GM12878 (cell line): ENCODE data around the gene MYO15A. TPM values are rescaled to one million over a fixed set of nuclear protein-coding genes. Genes with fewer than 3 reads are reported as not detected.

ENCODE experiments used
- ATAC-seq: fragments of 200-7000 bp; cut with Tn5 transposase; 3 replicates; pipeline ENCODE4 v1.9.1; 2020; ENCODE audit warnings: mild to moderate bottlenecking, moderate library complexity
- BruUV-seq: library from RNA; stranded (reverse); fragments of 400-500 nt; replicated peaks from 2 replicates; lab custom pipeline; 2021; lab: Mats Ljungman, UMichigan
- CTCF ChIA-PET: fragments of 300-600 bp; sonication (Branson Sonifier 250); formaldehyde crosslinking; extraction: SDS; loops from one replicate; lab custom pipeline; 2021; ENCODE audit warnings: inconsistent platforms; lab: Yijun Ruan, JAX
- POLR2A ChIA-PET: fragments of 350-600 bp; formaldehyde crosslinking; extraction: SDS; loops from one replicate; lab custom pipeline; 2021; ENCODE audit warnings: inconsistent platforms; lab: Charles Lee
- RAD21 ChIA-PET: fragments of 300-600 bp; sonication (Branson Sonifier 250); formaldehyde crosslinking; loops from one replicate; lab custom pipeline; 2023; ENCODE audit warnings: antibody characterized with exemption; ENCODE audit not compliant: unreplicated experiment; lab: Charles Lee
- SMC1A ChIA-PET: fragments of 300-600 bp; sonication (Branson Sonifier 250); formaldehyde crosslinking; loops from one replicate; lab custom pipeline; 2023; ENCODE audit not compliant: unreplicated experiment, uncharacterized antibody; lab: Charles Lee
- DNase-seq: peaks from one replicate; pipeline ENCODE4 v3.0.0-alpha.2; 2011; ENCODE audit warnings: low read depth, low spot score
- FAIRE-seq: peaks from 3 replicates; lab custom pipeline; 2011; peaks lifted over from hg19 to GRCh38; lab: Jason Lieb, UNC
- H2AFZ ChIP-seq: 2 replicates; pipeline ENCODE4 v1.6.0; 2011; ENCODE audit warnings: low read depth, low read length, control low read depth; ENCODE audit not compliant: control insufficient read depth
- H3K27ac ChIP-seq: 2 replicates; pipeline ENCODE4 v1.5.1; 2011; ENCODE audit warnings: control low read depth; ENCODE audit not compliant: control insufficient read depth, insufficient read depth
- H3K27me3 ChIP-seq, 2 experiments: replicated peaks in 1 of 2; 2 replicates each; pipeline versions ENCODE4 v1.6.0 to v1.6.1; 2011; ENCODE audit warnings: low read length in 1 of 2; ENCODE audit not compliant: control insufficient read depth in 2 of 2, insufficient read depth in 2 of 2
- H3K36me3 ChIP-seq, 2 experiments: 2 replicates each; pipeline ENCODE4 v1.5.1; 2011; ENCODE audit warnings: low read length in 1 of 2; ENCODE audit not compliant: control insufficient read depth in 2 of 2, insufficient read depth in 2 of 2
- H3K4me1 ChIP-seq: 2 replicates; pipeline ENCODE4 v1.6.1; 2011; ENCODE audit warnings: mild to moderate bottlenecking, low read length, moderate library complexity, mixed read lengths; ENCODE audit not compliant: control insufficient read depth, insufficient read depth
- H3K4me2 ChIP-seq: 2 replicates; pipeline ENCODE4 v1.6.0; 2011; ENCODE audit warnings: control low read depth; ENCODE audit not compliant: control insufficient read depth, insufficient read depth
- H3K4me3 ChIP-seq: fragments of 200-600 bp; sonication (generic); 2 replicates; pipeline ENCODE4 v1.5.1; 2016
- H3K79me2 ChIP-seq: 2 replicates; pipeline ENCODE4 v1.6.0; 2011; ENCODE audit warnings: low read length; ENCODE audit not compliant: control insufficient read depth, insufficient read depth
- H3K9ac ChIP-seq: 2 replicates; pipeline ENCODE4 v1.8.0; 2011; ENCODE audit warnings: low read length, control low read depth, mixed read lengths; ENCODE audit not compliant: control insufficient read depth, insufficient read depth
- H3K9me3 ChIP-seq: replicated peaks from 3 replicates; pipeline ENCODE4 v1.5.1; 2011; ENCODE audit warnings: mild to moderate bottlenecking, low read length; ENCODE audit not compliant: control insufficient read depth, insufficient read depth
- H4K20me1 ChIP-seq: 2 replicates; pipeline ENCODE4 v1.6.0; 2011; ENCODE audit not compliant: control insufficient read depth, insufficient read depth
- RBBP5 ChIP-seq: fragments of 200-600 bp; sonication (generic); conservative IDR thresholded peaks from 2 replicates; pipeline ENCODE4 v1.6.1; 2016
- RUNX3 ChIP-seq: IDR thresholded peaks from 2 replicates; pipeline ENCODE4 v1.6.1; 2012; ENCODE audit warnings: low read length, inconsistent platforms
- SIN3A ChIP-seq: IDR thresholded peaks from 2 replicates; pipeline ENCODE4 v1.6.1; 2012; ENCODE audit warnings: low read depth, low read length, improper control_type of control experiment
- YBX1 ChIP-seq: fragments of 450-650 bp; IDR thresholded peaks from 2 replicates; pipeline ENCODE4 v1.6.1; 2016; ENCODE audit warnings: antibody characterized with exemption
- WGBS: methylation state at CpG from one replicate; pipeline ENCODE4 v1.1.6; 2016; ENCODE audit warnings: low lambda C conversion rate; ENCODE audit not compliant: insufficient replicate concordance, insufficient coverage; ENCODE audit errors: missing lambda C conversion rate; 5-methylcytosine and 5-hydroxymethylcytosine counted together
- in situ Hi-C: fragments of 300-500 bp; cut with MboI; formaldehyde crosslinking; loops from 9 replicates; pipeline ENCODE4 v1.14.3; 2018; ENCODE audit warnings: mixed read lengths
- intact Hi-C: fragments of 100-400 bp; cut with micrococcal nuclease; formaldehyde crosslinking; loops from one replicate; pipeline ENCODE4 v1.14.2; 2022; ENCODE audit not compliant: unreplicated experiment
- polyA plus RNA-seq, 11 experiments: library from polyadenylated mRNA; depleted of rRNA in 4 of 11; unstranded in 6 of 11; stranded (reverse) in 5 of 11; fragments of >200 nt; fragmentation: Nextera tagmentation in 4 of 11; fragmentation: Illumina TruSeq in 1 of 11; extraction: Ambion mirVana in 4 of 11; extraction: Trizol in 1 of 11; gene quantifications; 1 replicate in 1 of 11; 2 replicates in 10 of 11; pipeline versions ENCODE4 v1.2.1 to v1.2.3, GENCODE V29; 2011 to 2016; ENCODE audit warnings: inconsistent platforms in 2 of 11, missing spikeins in 2 of 11, low read depth in 1 of 11
- total RNA-seq, 4 experiments: library from RNA; depleted of rRNA in 3 of 4; stranded (reverse); fragments of >200 nt in 3 of 4; fragmentation: Illumina TruSeq in 1 of 4; extraction: Trizol in 1 of 4; gene quantifications; 2 replicates each; pipeline versions ENCODE4 v1.2.1 to v1.2.3, GENCODE V29; 2013 to 2021
- TF ChIP-seq, protein P1 (sequence below), 3 experiments: IDR thresholded peaks in 2 of 3; conservative IDR thresholded peaks in 1 of 3; 2 replicates each; pipeline ENCODE4 v1.5.1; 2011; ENCODE audit warnings: low read depth in 3 of 3, low read length in 3 of 3, mild to moderate bottlenecking in 3 of 3, control low read depth in 2 of 3, moderate library complexity in 2 of 3, inconsistent platforms in 1 of 3, mixed read lengths in 1 of 3; ENCODE audit not compliant: control insufficient read depth in 2 of 3, insufficient read depth in 1 of 3; ENCODE audit errors: extremely low read depth in 1 of 3
- TF ChIP-seq, protein P2 (sequence below): IDR thresholded peaks from 2 replicates; pipeline ENCODE4 v1.6.1; 2011; ENCODE audit warnings: low read depth, low read length, improper control_type of control experiment, borderline replicate concordance

The MYO15A gene
- total and polyA plus RNA-seq, 10 of the 15 experiments (the other 5 are each of a cell fraction or from before 2014, with no cell fraction given), result 0.03 to 0.77 (median 0.21) TPM; not detected in 4

- intact Hi-C loops, result no loop called here
These were observed 3.0 kb upstream of the MYO15A start for GRCh38 chr17:18105595-18105994.

More at GRCh38 chr17:18105595-18105994, 3.0 kb upstream of the MYO15A start:
- H3K4me2 ChIP-seq, result no peak overlapping the region
- H2AFZ ChIP-seq, result no peak overlapping the region
- no peak overlapping the region for H3K4me3 ChIP-seq
- no peaks in the 10 kb centered on the region for H3K4me1 ChIP-seq
- ChIA-PET RAD21 (no interaction called here), CTCF (no interaction called here), POLR2A (no interaction called here), SMC1A (no interaction called here)
- peaks cover 2% of the 10 kb centered on the region in 2 experiments; a peak in 3 of 4 replicates for H3K36me3 ChIP-seq
- in situ Hi-C loops, result no loop called here
- no peak for FAIRE-seq
- ATAC-seq, result no peak
- no peaks in the 10 kb centered on the region for H3K27me3 ChIP-seq
- TF ChIP-seq RBBP5, result no peak
- TF ChIP-seq, protein P1, sequence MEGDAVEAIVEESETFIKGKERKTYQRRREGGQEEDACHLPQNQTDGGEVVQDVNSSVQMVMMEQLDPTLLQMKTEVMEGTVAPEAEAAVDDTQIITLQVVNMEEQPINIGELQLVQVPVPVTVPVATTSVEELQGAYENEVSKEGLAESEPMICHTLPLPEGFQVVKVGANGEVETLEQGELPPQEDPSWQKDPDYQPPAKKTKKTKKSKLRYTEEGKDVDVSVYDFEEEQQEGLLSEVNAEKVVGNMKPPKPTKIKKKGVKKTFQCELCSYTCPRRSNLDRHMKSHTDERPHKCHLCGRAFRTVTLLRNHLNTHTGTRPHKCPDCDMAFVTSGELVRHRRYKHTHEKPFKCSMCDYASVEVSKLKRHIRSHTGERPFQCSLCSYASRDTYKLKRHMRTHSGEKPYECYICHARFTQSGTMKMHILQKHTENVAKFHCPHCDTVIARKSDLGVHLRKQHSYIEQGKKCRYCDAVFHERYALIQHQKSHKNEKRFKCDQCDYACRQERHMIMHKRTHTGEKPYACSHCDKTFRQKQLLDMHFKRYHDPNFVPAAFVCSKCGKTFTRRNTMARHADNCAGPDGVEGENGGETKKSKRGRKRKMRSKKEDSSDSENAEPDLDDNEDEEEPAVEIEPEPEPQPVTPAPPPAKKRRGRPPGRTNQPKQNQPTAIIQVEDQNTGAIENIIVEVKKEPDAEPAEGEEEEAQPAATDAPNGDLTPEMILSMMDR (IDR thresholded peaks at IDR 0.05 in 2 of 3, conservative IDR thresholded peaks at IDR 0.05 in 1 of 3; ENCODE audit: control insufficient read depth in 2 of 3, extremely low read depth in 1 of 3, insufficient read depth in 1 of 3, low read depth in 3 of 3, low read length in 3 of 3), result no peak
- TF ChIP-seq, protein P2, sequence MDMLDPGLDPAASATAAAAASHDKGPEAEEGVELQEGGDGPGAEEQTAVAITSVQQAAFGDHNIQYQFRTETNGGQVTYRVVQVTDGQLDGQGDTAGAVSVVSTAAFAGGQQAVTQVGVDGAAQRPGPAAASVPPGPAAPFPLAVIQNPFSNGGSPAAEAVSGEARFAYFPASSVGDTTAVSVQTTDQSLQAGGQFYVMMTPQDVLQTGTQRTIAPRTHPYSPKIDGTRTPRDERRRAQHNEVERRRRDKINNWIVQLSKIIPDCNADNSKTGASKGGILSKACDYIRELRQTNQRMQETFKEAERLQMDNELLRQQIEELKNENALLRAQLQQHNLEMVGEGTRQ, result no peak
- no peak for TF ChIP-seq SIN3A
- no peak for TF ChIP-seq RUNX3
- no peak for TF ChIP-seq YBX1
- 98% methylated on average over 6 of the region's 6 CpGs for WGBS
- H3K27ac ChIP-seq, result no peak overlapping the region
- DNase-seq, result no peak
- H3K79me2 ChIP-seq, result no peaks in the 10 kb centered on the region
- H3K9ac ChIP-seq, result no peak overlapping the region
- no TSS peak for BruUV-seq
- H4K20me1 ChIP-seq, result no peaks in the 10 kb centered on the region
- no peaks in the 10 kb centered on the region for H3K9me3 ChIP-seq
